ENCODE data around the gene MCIDAS. TPM values are rescaled to one million over a fixed set of nuclear protein-coding genes. Genes with fewer than 3 reads are reported as not detected.

Gene MCIDAS
- total and polyA plus RNA-seq, 2 of the 13 experiments (the other 11 are each of a cell fraction or from before 2014, with no cell fraction given) = not detected

GRCh38 chr5:55234121-55234700 lies 7.1 kb upstream of the MCIDAS start:
- Histone ChIP-seq H3K4me2 (ENCODE audit: low read depth, low read length) (peak overlapping the region; percentile 98), H3K4me3 (replicated peaks in 1 of 3; ENCODE audit: insufficient read depth in 1 of 3, low read depth in 2 of 3, low read length in 3 of 3) (peak overlapping the region; percentile 48 to 73 (median 68)), H2AFZ (ENCODE audit: low read length) (peak overlapping the region; percentile 65), H3K9me3 (ENCODE audit: low read length) (no peaks in the 10 kb centered on the region), H3K27ac (ENCODE audit: extremely low read length, insufficient read depth, low read length) (no peak overlapping the region), H3K79me2 (ENCODE audit: insufficient read depth, low read length) (no peaks in the 10 kb centered on the region), H3K36me3 (replicated peaks in 1 of 2; ENCODE audit: control insufficient read depth in 1 of 2, insufficient read depth in 2 of 2, low read length in 2 of 2) (no peaks in the 10 kb centered on the region), H3K27me3 (ENCODE audit: control insufficient read depth in 1 of 2, insufficient read depth in 2 of 2, low read length in 2 of 2) (peaks cover 7 to 56% of the 10 kb centered on the region in 2 experiments; a peak in 4 of 5 replicates), H3K4me1 (ENCODE audit: insufficient read depth, low read length) (peaks cover 37% of the 10 kb centered on the region), H3K9ac (ENCODE audit: insufficient read depth, low read depth, low read length) (no peak overlapping the region), H4K20me1 (ENCODE audit: insufficient read depth, low read length) (0 out of 2 replicates have a peak, but pooled peaks cover 4% of the 10 kb centered on the region)
- FAIRE-seq (no peak), DNase-seq (ENCODE audit: low spot score) (no peak), ATAC-seq (peak; percentile 31)
- in situ Hi-C loops (cut with HindIII; ENCODE audit: extremely low pct_ligation_motif_present, low pct_unique_long_range_greater_than_20kb) (no loop called here), intact Hi-C loops (cut with micrococcal nuclease; ENCODE audit: unreplicated experiment) (no loop called here)
- no TSS peak for BruUV-seq (replicated peaks)
- TF ChIP-seq, protein P1, sequence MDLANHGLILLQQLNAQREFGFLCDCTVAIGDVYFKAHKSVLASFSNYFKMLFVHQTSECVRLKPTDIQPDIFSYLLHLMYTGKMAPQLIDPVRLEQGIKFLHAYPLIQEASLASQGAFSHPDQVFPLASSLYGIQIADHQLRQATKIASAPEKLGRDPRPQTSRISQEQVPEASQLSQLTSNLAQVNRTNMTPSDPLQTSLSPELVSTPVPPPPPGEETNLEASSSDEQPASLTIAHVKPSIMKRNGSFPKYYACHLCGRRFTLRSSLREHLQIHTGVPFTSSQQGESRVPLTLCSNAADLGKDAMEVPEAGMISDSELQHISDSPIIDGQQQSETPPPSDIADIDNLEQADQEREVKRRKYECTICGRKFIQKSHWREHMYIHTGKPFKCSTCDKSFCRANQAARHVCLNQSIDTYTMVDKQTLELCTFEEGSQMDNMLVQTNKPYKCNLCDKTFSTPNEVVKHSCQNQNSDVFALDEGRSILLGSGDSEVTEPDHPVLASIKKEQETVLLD (CRISPR knock-in tag; IDR thresholded peaks at IDR 0.05; ENCODE audit: low read depth) = no peak
- TF ChIP-seq CBX2 (IDR thresholded peaks at IDR 0.05; ENCODE audit: low read depth, low read length) (peak; percentile 52; the same call in 1 of the 2 replicates), CBX2 (CRISPR knock-in tag; IDR thresholded peaks at IDR 0.05; ENCODE audit: low read depth) (0 out of 2 replicates have a peak, but pooled peaks have one; percentile 25), ZNF883 (CRISPR knock-in tag; IDR thresholded peaks at IDR 0.05; ENCODE audit: not compliant biosample characterization) (no peak), PAF1 (CRISPR knock-in tag; IDR thresholded peaks at IDR 0.05) (no peak), RNF2 (conservative IDR thresholded peaks at IDR 0.05; ENCODE audit: low read depth) (peak; percentile 66), ZNF607 (CRISPR knock-in tag; IDR thresholded peaks at IDR 0.05; ENCODE audit: borderline replicate concordance) (0 out of 2 replicates have a peak, but pooled peaks have one; percentile 24), EZH2 (conservative IDR thresholded peaks at IDR 0.05; ENCODE audit: low read depth, low read length) (peak; percentile 90), ZNF782 (CRISPR knock-in tag; IDR thresholded peaks at IDR 0.05; ENCODE audit: borderline replicate concordance) (no peak), KDM5B (CRISPR knock-in tag; IDR thresholded peaks at IDR 0.05; ENCODE audit: borderline replicate concordance) (0 out of 2 replicates have a peak, but pooled peaks have one; percentile 6), ZNF704 (CRISPR knock-in tag; IDR thresholded peaks at IDR 0.05; ENCODE audit: borderline replicate concordance) (0 out of 2 replicates have a peak, but pooled peaks have one; percentile 20)
- TF ChIP-seq, protein P2, sequence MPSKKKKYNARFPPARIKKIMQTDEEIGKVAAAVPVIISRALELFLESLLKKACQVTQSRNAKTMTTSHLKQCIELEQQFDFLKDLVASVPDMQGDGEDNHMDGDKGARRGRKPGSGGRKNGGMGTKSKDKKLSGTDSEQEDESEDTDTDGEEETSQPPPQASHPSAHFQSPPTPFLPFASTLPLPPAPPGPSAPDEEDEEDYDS (CRISPR knock-in tag; IDR thresholded peaks at IDR 0.05) = no peak
- ChIA-PET CTCF (ENCODE audit: low intra/inter-chr PET ratio, low total read pairs) (no interaction called here), POLR2A (no interaction called here)
- WGBS (ENCODE audit: low lambda C conversion rate) = 2% methylated on average over 19 of the region's 31 CpGs
